Measurements from ENCODE around the gene HERPUD1.

- TF ChIP-seq CTCF (conservative IDR thresholded peaks at IDR 0.05) (no peak), EZH2 (IDR thresholded peaks at IDR 0.05; ENCODE audit: low read depth) (no peak)
Measured at GRCh38 chr16:56931271-56931891, 561 bp upstream of the HERPUD1 start.
